ENCODE data around the gene DNPH1.

DNA sequence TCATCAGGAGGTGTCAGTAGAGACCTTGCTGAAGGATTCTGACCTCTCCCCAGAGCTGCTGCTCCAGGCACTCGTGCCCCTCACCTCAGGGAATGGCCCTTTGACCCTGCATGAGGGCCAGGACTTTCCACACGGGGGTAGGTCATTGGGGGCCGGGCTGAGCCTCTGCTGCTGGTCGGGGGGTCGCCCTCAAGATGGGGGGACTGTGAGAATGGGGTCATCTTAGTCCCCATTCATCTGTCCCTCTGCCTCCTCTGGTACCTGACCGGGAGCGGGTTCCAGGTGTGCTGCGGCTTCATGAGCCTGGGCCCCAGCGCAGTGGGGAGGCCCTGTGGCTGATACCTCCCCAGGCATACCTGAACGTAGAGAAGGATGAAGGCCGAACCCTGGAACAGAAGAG, 15.8 kb downstream of the DNPH1 start:
- no peak for TF ChIP-seq GABPB1 (CRISPR knock-in tag; IDR thresholded peaks at IDR 0.05)
- TF ChIP-seq, protein P1, sequence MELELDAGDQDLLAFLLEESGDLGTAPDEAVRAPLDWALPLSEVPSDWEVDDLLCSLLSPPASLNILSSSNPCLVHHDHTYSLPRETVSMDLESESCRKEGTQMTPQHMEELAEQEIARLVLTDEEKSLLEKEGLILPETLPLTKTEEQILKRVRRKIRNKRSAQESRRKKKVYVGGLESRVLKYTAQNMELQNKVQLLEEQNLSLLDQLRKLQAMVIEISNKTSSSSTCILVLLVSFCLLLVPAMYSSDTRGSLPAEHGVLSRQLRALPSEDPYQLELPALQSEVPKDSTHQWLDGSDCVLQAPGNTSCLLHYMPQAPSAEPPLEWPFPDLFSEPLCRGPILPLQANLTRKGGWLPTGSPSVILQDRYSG (tag; conservative IDR thresholded peaks at IDR 0.05; ENCODE audit: low read depth): no peak
